Colonic mucosa (tissue), 4 donors: Measurements from ENCODE around the gene KRT83. TPM values are rescaled to one million over a fixed set of nuclear protein-coding genes. Genes with fewer than 3 reads are reported as not detected.
A peak's percentile ranks its signal among the peaks of the same experiment; 100 is the strongest.
"Not testable (repeated sequence)": the region's sequence is repeated elsewhere in the genome, so short reads cannot be mapped to it uniquely, and the experiment has no call there.

Experiments used
- DNase-seq: peaks from one replicate; pipeline ENCODE4 v3.0.0-alpha.2; 2020
- H3K27ac ChIP-seq: fragments of 200-600 bp; one replicate; pipeline ENCODE4 v1.8.0; 2021
- H3K27me3 ChIP-seq: fragments of 200-600 bp; one replicate; pipeline ENCODE4 v1.8.0; 2021
- H3K36me3 ChIP-seq: fragments of 200-600 bp; one replicate; pipeline ENCODE4 v1.8.0; 2021
- H3K4me1 ChIP-seq: fragments of 200-600 bp; one replicate; pipeline ENCODE4 v1.8.0; 2021; ENCODE audit warnings: mild to moderate bottlenecking
- H3K4me3 ChIP-seq: fragments of 200-600 bp; one replicate; pipeline ENCODE4 v1.8.0; 2021
- H3K9ac ChIP-seq, 2 donors: one replicate each; pipeline ENCODE4 v1.7.0; 2013; ENCODE audit warnings: control low read depth in 2 of 2, low read depth in 2 of 2, low read length in 2 of 2
- H3K9me3 ChIP-seq: fragments of 200-600 bp; one replicate; pipeline ENCODE4 v1.8.0; 2021
- intact Hi-C: fragments of 100-400 bp; cut with DNase I; formaldehyde crosslinking; loops from one replicate; pipeline ENCODE4 v1.14.1; 2022
- total RNA-seq, 2 donors: library from RNA; stranded (reverse); fragmentation: NEBNext Ultra II Directional in 1 of 2; extraction: Animal tissue kit (Norgen Biotek cat#: 25700) in 1 of 2; gene quantifications; one replicate each; pipeline ENCODE4 v1.2.1, GENCODE V29; 2021
- TF ChIP-seq, protein P1 (sequence below): fragments of 200-600 bp; IDR thresholded peaks from one replicate; pipeline ENCODE4 v1.8.0; 2022; ENCODE audit warnings: antibody characterized with exemption, mild to moderate bottlenecking
- donor health status: healthy.
- donor health status: DM: no; HTN: no; CAD: no.
- donor health status: DM: no; HTN: no; CAD: no.

KRT83 gene
- total RNA-seq, 2 donors from 2014 or later = not detected

GRCh38 chr12:52318241-52318990, 2.8 kb downstream of the KRT83 start:
- Histone ChIP-seq H3K4me3 (no peak overlapping the region), H3K9ac (no peak overlapping the region), H3K36me3 (no peaks in the 10 kb centered on the region), H3K27me3 (peaks cover 3% of the 10 kb centered on the region), H3K4me1 (no peaks in the 10 kb centered on the region), H3K9me3 (no peaks in the 10 kb centered on the region), H3K27ac (no peak overlapping the region)
- TF ChIP-seq, protein P1, sequence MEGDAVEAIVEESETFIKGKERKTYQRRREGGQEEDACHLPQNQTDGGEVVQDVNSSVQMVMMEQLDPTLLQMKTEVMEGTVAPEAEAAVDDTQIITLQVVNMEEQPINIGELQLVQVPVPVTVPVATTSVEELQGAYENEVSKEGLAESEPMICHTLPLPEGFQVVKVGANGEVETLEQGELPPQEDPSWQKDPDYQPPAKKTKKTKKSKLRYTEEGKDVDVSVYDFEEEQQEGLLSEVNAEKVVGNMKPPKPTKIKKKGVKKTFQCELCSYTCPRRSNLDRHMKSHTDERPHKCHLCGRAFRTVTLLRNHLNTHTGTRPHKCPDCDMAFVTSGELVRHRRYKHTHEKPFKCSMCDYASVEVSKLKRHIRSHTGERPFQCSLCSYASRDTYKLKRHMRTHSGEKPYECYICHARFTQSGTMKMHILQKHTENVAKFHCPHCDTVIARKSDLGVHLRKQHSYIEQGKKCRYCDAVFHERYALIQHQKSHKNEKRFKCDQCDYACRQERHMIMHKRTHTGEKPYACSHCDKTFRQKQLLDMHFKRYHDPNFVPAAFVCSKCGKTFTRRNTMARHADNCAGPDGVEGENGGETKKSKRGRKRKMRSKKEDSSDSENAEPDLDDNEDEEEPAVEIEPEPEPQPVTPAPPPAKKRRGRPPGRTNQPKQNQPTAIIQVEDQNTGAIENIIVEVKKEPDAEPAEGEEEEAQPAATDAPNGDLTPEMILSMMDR = no peak
- intact Hi-C loops = no loop called here
- no peak for DNase-seq

DNA sequence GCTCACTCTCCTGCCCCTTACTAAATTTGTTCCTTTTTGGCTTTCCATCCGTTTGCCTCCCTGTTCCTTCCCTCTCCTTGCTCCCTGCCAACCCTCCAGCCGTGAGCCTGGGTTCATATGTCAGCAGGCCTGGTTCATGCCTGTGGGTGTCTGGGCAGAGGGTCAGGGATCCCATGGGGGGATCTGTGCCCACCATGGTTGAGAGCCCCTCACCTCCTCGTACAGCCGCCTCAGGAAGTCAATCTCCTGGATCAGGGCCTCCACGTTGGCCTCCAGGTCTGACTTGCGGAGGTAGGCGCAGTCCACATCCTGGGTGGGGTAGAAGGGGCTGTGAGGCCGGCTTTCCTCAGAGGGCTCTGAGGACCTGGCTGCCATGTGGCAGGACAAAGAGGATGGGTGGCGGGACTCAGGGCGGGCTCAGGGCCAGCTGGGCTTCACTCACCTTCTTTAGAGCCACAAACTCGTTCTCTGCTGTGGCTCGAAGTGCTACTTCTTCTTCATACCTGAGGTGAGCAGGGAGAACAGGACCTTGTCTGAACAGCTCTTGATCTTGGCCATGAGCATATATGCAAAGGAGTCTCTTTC, 3.6 kb downstream of the KRT83 start:
- Histone ChIP-seq H3K4me3 (no peak overlapping the region), H3K9ac (no peak overlapping the region), H3K27me3 (peaks cover 3% of the 10 kb centered on the region), H3K27ac (no peak overlapping the region), H3K9me3 (no peaks in the 10 kb centered on the region), H3K4me1 (no peaks in the 10 kb centered on the region), H3K36me3 (no peaks in the 10 kb centered on the region)
- no peak for DNase-seq
- TF ChIP-seq, protein P1 = no peak
- intact Hi-C loops = no loop called here

DNA sequence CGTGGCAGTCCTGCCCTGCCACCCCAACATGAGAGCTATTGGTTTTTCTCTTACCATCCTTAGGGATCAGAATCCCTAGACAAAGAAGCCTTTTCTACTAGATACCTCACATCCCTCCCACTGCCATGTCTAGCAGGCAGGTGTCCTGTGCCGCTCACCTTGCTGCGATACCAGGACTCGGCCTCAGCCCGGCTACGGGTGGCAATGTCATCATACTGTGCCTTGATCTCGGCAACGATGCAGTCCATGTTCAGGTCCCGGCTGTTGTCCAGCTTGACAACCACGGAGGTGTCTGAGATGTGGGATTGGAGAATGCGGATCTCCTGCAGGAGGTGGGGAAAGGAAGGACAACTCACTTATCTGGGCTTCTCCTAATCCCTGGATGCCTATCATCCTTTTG, 4.5 kb downstream of the KRT83 start:
- H3K36me3 ChIP-seq = no peaks in the 10 kb centered on the region
- H3K9ac ChIP-seq = no peak overlapping the region
- no peaks in the 10 kb centered on the region for H3K9me3 ChIP-seq
- H3K4me3 ChIP-seq = no peak overlapping the region
- H3K4me1 ChIP-seq = no peaks in the 10 kb centered on the region
- intact Hi-C loops = no loop called here
- TF ChIP-seq, protein P1 = no peak
- DNase-seq = no peak
- no peak overlapping the region for H3K27ac ChIP-seq
- peaks cover 3% of the 10 kb centered on the region for H3K27me3 ChIP-seq

DNA sequence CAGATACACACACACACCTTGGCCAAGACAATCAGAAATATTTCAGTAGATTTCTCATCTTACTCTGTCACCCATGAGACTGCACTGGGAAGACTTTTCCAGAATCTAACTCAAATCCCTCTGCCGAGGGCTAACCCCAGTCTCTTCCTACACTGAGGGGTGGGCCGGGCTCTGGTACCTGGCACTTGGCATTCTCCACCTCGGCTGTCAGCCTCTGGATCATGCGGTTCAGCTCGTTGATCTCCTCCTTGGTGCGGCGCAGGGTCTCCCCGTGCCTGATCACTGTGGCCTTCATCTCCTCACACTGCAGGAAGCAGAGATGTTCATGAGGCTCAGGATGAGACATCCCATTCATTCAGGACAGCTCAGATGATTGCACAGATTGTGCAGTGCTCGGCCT, 4.9 kb downstream of the KRT83 start:
- Histone ChIP-seq H3K27me3 (peaks cover 3% of the 10 kb centered on the region), H3K4me3 (no peak overlapping the region), H3K9me3 (no peaks in the 10 kb centered on the region), H3K27ac (no peak overlapping the region), H3K36me3 (no peaks in the 10 kb centered on the region), H3K9ac (no peak overlapping the region), H3K4me1 (no peaks in the 10 kb centered on the region)
- no peak for DNase-seq
- intact Hi-C loops = no loop called here
- TF ChIP-seq, protein P1 = no peak

- intact Hi-C loops, H3K9me3 ChIP-seq, H3K9ac ChIP-seq, H3K27ac ChIP-seq, H3K27me3 ChIP-seq, H3K4me1 ChIP-seq, H3K36me3 ChIP-seq, H3K4me3 ChIP-seq: not testable (repeated sequence)
- peak; percentile 32 for DNase-seq
- TF ChIP-seq, protein P1 = peak; percentile 18
These were observed 5.5 kb downstream of the KRT83 start for GRCh38 chr12:52315721-52316120.
